Stimulated activated naive CD8-positive, alpha-beta T cell treated with anti-CD3 and anti-CD28 coated beads, Interleukin-15, Interleukin-2, amounts not matched to agents 100 ng/mL and 50 ng/mL, for 24 hours (primary cell): Measurements from ENCODE around the gene RPL32.
"Not testable (repeated sequence)": the region's sequence is repeated elsewhere in the genome, so short reads cannot be mapped to it uniquely, and the experiment has no call there.

ENCODE experiments used
- H3K27ac Mint-ChIP-seq: one replicate; pipeline ENCODE4 v1.8.0; 2021; ENCODE audit warnings: mild to moderate bottlenecking, mixed read lengths
- H3K27me3 Mint-ChIP-seq: one replicate; pipeline ENCODE4 v1.8.0; 2021; ENCODE audit warnings: mixed read lengths
- H3K36me3 Mint-ChIP-seq: one replicate; pipeline ENCODE4 v1.8.0; 2021; ENCODE audit warnings: low read depth, mixed read lengths
- H3K4me1 Mint-ChIP-seq: one replicate; pipeline ENCODE4 v1.8.0; 2021; ENCODE audit warnings: low read depth, mixed read lengths
- H3K4me3 Mint-ChIP-seq: one replicate; pipeline ENCODE4 v1.8.0; 2021; ENCODE audit warnings: mild to moderate bottlenecking, mixed read lengths
- H3K9me3 Mint-ChIP-seq: one replicate; pipeline ENCODE4 v1.8.0; 2021; ENCODE audit warnings: mixed read lengths

RPL32 gene

GRCh38 chr3:12875857-12876836, 34.8 kb upstream of the RPL32 start:
- H3K27me3 Mint-ChIP-seq, result peaks cover 8% of the 10 kb centered on the region
- H3K4me3 Mint-ChIP-seq, result no peak overlapping the region
- H3K9me3 Mint-ChIP-seq, result no peaks in the 10 kb centered on the region
- H3K27ac Mint-ChIP-seq, result no peak overlapping the region
- no peaks in the 10 kb centered on the region for H3K36me3 Mint-ChIP-seq
- no peaks in the 10 kb centered on the region for H3K4me1 Mint-ChIP-seq

- peaks cover 26% of the 10 kb centered on the region for H3K27me3 Mint-ChIP-seq
- no peak overlapping the region for H3K27ac Mint-ChIP-seq
- H3K4me1 Mint-ChIP-seq, result peaks cover 20% of the 10 kb centered on the region
- no peak overlapping the region for H3K4me3 Mint-ChIP-seq
- H3K9me3 Mint-ChIP-seq, result no peaks in the 10 kb centered on the region
- H3K36me3 Mint-ChIP-seq, result no peaks in the 10 kb centered on the region
Measured at GRCh38 chr3:12871404-12871983, 30.1 kb upstream of the RPL32 start.

- H3K4me3 Mint-ChIP-seq, result no peak overlapping the region
- H3K36me3 Mint-ChIP-seq, result no peaks in the 10 kb centered on the region
- peak overlapping the region; percentile 5 for H3K27ac Mint-ChIP-seq
- peaks cover 26% of the 10 kb centered on the region for H3K27me3 Mint-ChIP-seq
- H3K4me1 Mint-ChIP-seq, result peaks cover 20% of the 10 kb centered on the region
- H3K9me3 Mint-ChIP-seq, result no peaks in the 10 kb centered on the region
Measured at GRCh38 chr3:12870942-12871341, 29.6 kb upstream of the RPL32 start.

GRCh38 chr3:12869035-12869621, 27.8 kb upstream of the RPL32 start:
- peaks cover 4% of the 10 kb centered on the region for H3K9me3 Mint-ChIP-seq
- H3K36me3 Mint-ChIP-seq, result no peaks in the 10 kb centered on the region
- no peak overlapping the region for H3K27ac Mint-ChIP-seq
- H3K27me3 Mint-ChIP-seq, result peaks cover 21% of the 10 kb centered on the region
- peaks cover 20% of the 10 kb centered on the region for H3K4me1 Mint-ChIP-seq
- no peak overlapping the region for H3K4me3 Mint-ChIP-seq

GRCh38 chr3:12868039-12869034, 27.0 kb upstream of the RPL32 start:
- Mint-ChIP-seq H3K4me3 (peak overlapping the region; percentile 76), H3K4me1 (peaks cover 20% of the 10 kb centered on the region), H3K27me3 (peaks cover 21% of the 10 kb centered on the region), H3K9me3 (peaks cover 4% of the 10 kb centered on the region), H3K27ac (peak overlapping the region; percentile 74), H3K36me3 (no peaks in the 10 kb centered on the region)

- H3K27me3 Mint-ChIP-seq, result peaks cover 21% of the 10 kb centered on the region
- peaks cover 20% of the 10 kb centered on the region for H3K4me1 Mint-ChIP-seq
- H3K27ac Mint-ChIP-seq, result no peak overlapping the region
- peaks cover 4% of the 10 kb centered on the region for H3K9me3 Mint-ChIP-seq
- H3K36me3 Mint-ChIP-seq, result no peaks in the 10 kb centered on the region
- no peak overlapping the region for H3K4me3 Mint-ChIP-seq
Measured at GRCh38 chr3:12866836-12867235, 25.5 kb upstream of the RPL32 start.

- H3K27me3 Mint-ChIP-seq, result peaks cover 15% of the 10 kb centered on the region
Measured at GRCh38 chr3:12865271-12865670, 23.9 kb upstream of the RPL32 start.

GRCh38 chr3:12862387-12862786, 21.0 kb upstream of the RPL32 start:
- H3K9me3 Mint-ChIP-seq, result peaks cover 4% of the 10 kb centered on the region
- H3K4me3 Mint-ChIP-seq, result no peak overlapping the region
- H3K4me1 Mint-ChIP-seq, result no peaks in the 10 kb centered on the region
- no peak overlapping the region for H3K27ac Mint-ChIP-seq
- peaks cover 2% of the 10 kb centered on the region for H3K27me3 Mint-ChIP-seq
- no peaks in the 10 kb centered on the region for H3K36me3 Mint-ChIP-seq

More at GRCh38 chr3:12865271-12865670, 23.9 kb upstream of the RPL32 start:
- no peaks in the 10 kb centered on the region for H3K36me3 Mint-ChIP-seq
- H3K27ac Mint-ChIP-seq, result no peak overlapping the region
- H3K4me3 Mint-ChIP-seq, result no peak overlapping the region
- peaks cover 13% of the 10 kb centered on the region for H3K4me1 Mint-ChIP-seq
- H3K9me3 Mint-ChIP-seq, result peaks cover 4% of the 10 kb centered on the region

GRCh38 chr3:12861611-12862010, 20.2 kb upstream of the RPL32 start:
- peaks cover 4% of the 10 kb centered on the region for H3K9me3 Mint-ChIP-seq
- H3K36me3 Mint-ChIP-seq, result no peaks in the 10 kb centered on the region
- H3K27me3 Mint-ChIP-seq, result no peaks in the 10 kb centered on the region
- no peak overlapping the region for H3K4me3 Mint-ChIP-seq
- H3K4me1 Mint-ChIP-seq, result no peaks in the 10 kb centered on the region
- no peak overlapping the region for H3K27ac Mint-ChIP-seq

- Mint-ChIP-seq H3K9me3 (no peaks in the 10 kb centered on the region), H3K4me3 (no peak overlapping the region), H3K27me3 (no peaks in the 10 kb centered on the region), H3K27ac (no peak overlapping the region), H3K4me1 (no peaks in the 10 kb centered on the region), H3K36me3 (no peaks in the 10 kb centered on the region)
Measured at GRCh38 chr3:12859840-12860239, 18.5 kb upstream of the RPL32 start.

GRCh38 chr3:12856626-12857025, 15.3 kb upstream of the RPL32 start:
- Mint-ChIP-seq H3K4me1 (no peaks in the 10 kb centered on the region), H3K9me3 (no peaks in the 10 kb centered on the region), H3K4me3 (no peak overlapping the region), H3K27me3 (peaks cover 12% of the 10 kb centered on the region), H3K36me3 (no peaks in the 10 kb centered on the region), H3K27ac (no peak overlapping the region)

- no peaks in the 10 kb centered on the region for H3K4me1 Mint-ChIP-seq
- no peaks in the 10 kb centered on the region for H3K36me3 Mint-ChIP-seq
- H3K27ac Mint-ChIP-seq, result no peak overlapping the region
- no peak overlapping the region for H3K4me3 Mint-ChIP-seq
- peaks cover 12% of the 10 kb centered on the region for H3K27me3 Mint-ChIP-seq
- H3K9me3 Mint-ChIP-seq, result no peaks in the 10 kb centered on the region
Measured at GRCh38 chr3:12854565-12854964, 13.2 kb upstream of the RPL32 start.

GRCh38 chr3:12853847-12854246, 12.5 kb upstream of the RPL32 start:
- not testable (repeated sequence) for H3K4me3 Mint-ChIP-seq, H3K36me3 Mint-ChIP-seq, H3K4me1 Mint-ChIP-seq, H3K9me3 Mint-ChIP-seq, H3K27ac Mint-ChIP-seq
- H3K27me3 Mint-ChIP-seq, result peaks cover 12% of the 10 kb centered on the region

- Mint-ChIP-seq H3K27me3 (peaks cover 12% of the 10 kb centered on the region), H3K27ac (no peak overlapping the region), H3K36me3 (no peaks in the 10 kb centered on the region), H3K4me3 (no peak overlapping the region), H3K4me1 (no peaks in the 10 kb centered on the region), H3K9me3 (no peaks in the 10 kb centered on the region)
Measured at GRCh38 chr3:12852201-12852600, 10.8 kb upstream of the RPL32 start.
